Measurements from ENCODE around the gene RNF126. TPM values are rescaled to one million over a fixed set of nuclear protein-coding genes. Genes with fewer than 3 reads are reported as not detected.

RNF126 gene
- total RNA-seq, 2 donors from 2014 or later: 23.3 to 45.8 TPM

DNA sequence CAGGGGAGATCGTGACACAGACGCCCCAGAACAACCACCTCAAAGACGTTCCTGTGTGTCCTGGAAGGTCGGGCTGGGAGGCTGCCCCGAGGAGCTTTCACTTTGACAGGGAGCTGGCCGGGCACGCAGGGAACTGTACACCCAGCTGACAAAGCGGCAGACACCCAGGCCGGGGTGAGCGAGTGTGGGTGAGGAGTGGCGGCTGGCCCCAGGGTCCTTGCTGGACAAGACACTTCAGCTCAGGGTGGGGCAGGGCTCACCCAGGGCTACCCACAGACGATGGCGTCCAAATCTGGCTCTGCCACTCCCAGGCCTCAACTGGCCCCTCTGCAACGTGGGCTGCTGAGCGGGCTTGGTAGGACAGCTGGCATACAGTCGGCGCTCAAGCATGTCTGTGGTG, 21.3 kb downstream of the RNF126 start:
- DNase-seq: no peak
- Histone ChIP-seq H3K4me3 (no peak overlapping the region), H3K4me1 (peaks cover 14% of the 10 kb centered on the region), H3K36me3 (replicated peaks in 1 of 2; ENCODE audit: insufficient read depth in 1 of 2, low read depth in 2 of 2) (no peaks in the 10 kb centered on the region), H3K27ac (no peak overlapping the region), H3K27me3 (no peaks in the 10 kb centered on the region), H3K9me3 (no peaks in the 10 kb centered on the region)
- WGBS, 2 donors: 72 to 84% methylated on average over 11 to 14 of the region's 17 CpGs
- intact Hi-C loops (cut with DNase I): no loop called here
- TF ChIP-seq, protein P1, sequence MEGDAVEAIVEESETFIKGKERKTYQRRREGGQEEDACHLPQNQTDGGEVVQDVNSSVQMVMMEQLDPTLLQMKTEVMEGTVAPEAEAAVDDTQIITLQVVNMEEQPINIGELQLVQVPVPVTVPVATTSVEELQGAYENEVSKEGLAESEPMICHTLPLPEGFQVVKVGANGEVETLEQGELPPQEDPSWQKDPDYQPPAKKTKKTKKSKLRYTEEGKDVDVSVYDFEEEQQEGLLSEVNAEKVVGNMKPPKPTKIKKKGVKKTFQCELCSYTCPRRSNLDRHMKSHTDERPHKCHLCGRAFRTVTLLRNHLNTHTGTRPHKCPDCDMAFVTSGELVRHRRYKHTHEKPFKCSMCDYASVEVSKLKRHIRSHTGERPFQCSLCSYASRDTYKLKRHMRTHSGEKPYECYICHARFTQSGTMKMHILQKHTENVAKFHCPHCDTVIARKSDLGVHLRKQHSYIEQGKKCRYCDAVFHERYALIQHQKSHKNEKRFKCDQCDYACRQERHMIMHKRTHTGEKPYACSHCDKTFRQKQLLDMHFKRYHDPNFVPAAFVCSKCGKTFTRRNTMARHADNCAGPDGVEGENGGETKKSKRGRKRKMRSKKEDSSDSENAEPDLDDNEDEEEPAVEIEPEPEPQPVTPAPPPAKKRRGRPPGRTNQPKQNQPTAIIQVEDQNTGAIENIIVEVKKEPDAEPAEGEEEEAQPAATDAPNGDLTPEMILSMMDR (IDR thresholded peaks at IDR 0.05): no peak
- no peak for TF ChIP-seq POLR2A (IDR thresholded peaks at IDR 0.05)
- no peak for ATAC-seq

DNA sequence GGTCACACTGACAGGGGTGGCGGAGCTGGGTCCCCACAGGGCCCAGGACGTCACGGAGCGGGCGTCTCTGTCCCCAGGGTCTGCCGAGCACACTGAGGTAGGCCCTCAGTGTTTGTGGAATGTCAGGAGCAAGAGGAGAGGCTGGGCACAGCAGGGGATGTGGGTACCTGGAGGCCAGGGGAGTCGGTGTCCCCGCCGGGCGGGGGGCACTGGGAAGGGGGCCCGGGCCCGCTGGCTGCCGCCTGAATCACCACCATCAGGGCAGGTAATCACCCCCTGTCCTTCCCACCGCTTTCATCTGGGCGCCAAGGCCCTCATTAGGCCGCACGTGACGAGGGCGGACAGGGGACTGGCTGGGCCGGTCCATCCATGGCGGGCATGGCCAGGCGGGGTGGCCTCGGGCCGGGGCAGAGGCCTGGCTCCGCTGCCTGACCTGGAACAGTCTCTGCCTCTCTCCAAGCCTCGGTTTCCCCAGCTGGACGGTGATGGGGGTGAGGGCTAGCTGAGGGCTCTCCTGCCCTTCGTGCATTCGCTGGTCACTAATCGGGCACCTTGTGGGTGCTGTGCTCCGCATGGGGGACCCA, 22.3 kb downstream of the RNF126 start:
- Histone ChIP-seq H3K27me3 (no peaks in the 10 kb centered on the region), H3K27ac (no peak overlapping the region), H3K36me3 (replicated peaks in 1 of 2; ENCODE audit: insufficient read depth in 1 of 2, low read depth in 2 of 2) (no peaks in the 10 kb centered on the region), H3K4me3 (no peak overlapping the region), H3K4me1 (peaks cover 14% of the 10 kb centered on the region), H3K9me3 (no peaks in the 10 kb centered on the region)
- TF ChIP-seq POLR2A (IDR thresholded peaks at IDR 0.05): no peak
- DNase-seq (no peak), ATAC-seq (no peak)
- intact Hi-C loops (cut with DNase I): no loop called here
- WGBS, 2 donors: 86 to 90% methylated on average over 10 to 24 of the region's 31 CpGs

DNA sequence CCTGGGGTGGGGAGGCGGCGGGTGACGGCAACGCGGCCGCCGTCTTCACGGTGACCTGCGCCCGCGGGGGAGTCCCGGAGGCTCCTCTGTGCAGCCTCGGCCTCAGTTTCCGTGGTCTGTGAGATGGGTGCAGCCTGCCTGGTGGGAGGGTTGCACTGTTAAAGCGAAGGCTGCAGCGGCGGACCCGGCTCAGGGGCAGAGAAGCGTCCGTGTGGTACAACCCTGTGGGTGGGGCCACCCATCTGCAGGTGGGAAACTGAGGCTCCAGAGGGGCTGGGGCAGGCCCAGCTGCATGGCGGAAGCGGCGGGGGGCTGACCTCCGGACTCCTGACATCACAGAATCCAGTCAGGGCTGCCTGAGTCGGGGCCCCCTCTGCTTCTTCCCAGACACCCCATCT, 22.9 kb downstream of the RNF126 start:
- TF ChIP-seq, protein P1 (IDR thresholded peaks at IDR 0.05): no peak
- TF ChIP-seq POLR2A (IDR thresholded peaks at IDR 0.05): no peak
- no peaks in the 10 kb centered on the region for H3K36me3 ChIP-seq (replicated peaks in 1 of 2; ENCODE audit: insufficient read depth in 1 of 2, low read depth in 2 of 2)
- WGBS, 2 donors: 52% methylated on average over 25 of the region's 25 CpGs; no CpG with 5 or more reads in 1 of the 2 donors
- no peak for DNase-seq
- intact Hi-C loops (cut with DNase I): no loop called here
- no peak for ATAC-seq
- H3K4me3 ChIP-seq: no peak overlapping the region
- H3K4me1 ChIP-seq: peaks cover 14% of the 10 kb centered on the region
- H3K27ac ChIP-seq: no peak overlapping the region
- H3K9me3 ChIP-seq: no peaks in the 10 kb centered on the region
- H3K27me3 ChIP-seq: no peaks in the 10 kb centered on the region

DNA sequence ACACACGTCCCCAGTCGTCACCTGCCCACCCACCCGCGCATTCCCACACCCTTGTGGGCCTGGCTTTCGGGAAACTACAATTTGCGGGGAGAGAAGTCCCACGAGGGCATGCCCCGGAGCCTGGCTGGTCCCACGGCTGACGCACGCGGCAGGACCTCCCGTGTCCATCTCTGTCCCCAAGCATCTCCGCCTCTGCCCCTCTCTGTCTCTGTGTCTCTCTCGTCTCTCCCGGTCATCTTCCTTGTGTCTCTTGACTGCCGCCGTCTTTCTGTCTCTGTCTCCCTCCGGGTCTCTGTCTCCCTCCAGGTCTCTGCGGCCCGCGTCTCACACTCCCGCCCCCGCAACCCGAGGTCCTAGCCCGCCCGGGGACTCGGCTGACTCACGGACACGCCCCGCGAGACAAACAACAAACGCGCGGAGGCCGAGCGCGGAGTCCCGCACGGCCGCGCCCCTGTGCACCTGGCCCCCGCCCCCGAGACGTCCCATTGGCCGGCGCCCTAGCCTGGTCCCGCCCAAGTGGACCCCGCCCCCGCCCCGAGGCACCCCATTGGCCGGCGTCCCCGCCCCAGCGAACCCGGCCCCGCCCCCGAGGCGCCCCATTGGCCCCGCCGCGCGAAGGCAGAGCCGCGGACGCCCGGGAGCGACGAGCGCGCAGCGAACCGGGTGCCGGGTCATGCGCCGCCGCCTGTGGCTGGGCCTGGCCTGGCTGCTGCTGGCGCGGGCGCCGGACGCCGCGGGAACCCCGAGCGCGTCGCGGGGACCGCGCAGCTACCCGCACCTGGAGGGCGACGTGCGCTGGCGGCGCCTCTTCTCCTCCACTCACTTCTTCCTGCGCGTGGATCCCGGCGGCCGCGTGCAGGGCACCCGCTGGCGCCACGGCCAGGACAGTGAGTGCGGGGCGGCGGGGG, 23.5 kb downstream of the RNF126 start, which contains the start of gene FGF22:
FGF22 (plus strand) TSS at position 627 of the 908 bp plus-strand sequence; CDS start at position 674, 47 bp downstream.
- DNase-seq: peak; percentile 92 to 96 (median 94)
- H3K4me3 ChIP-seq: no peak within 1 kb of the TSS
- no peaks in the 10 kb centered on the region for H3K27me3 ChIP-seq
- intact Hi-C loops (cut with DNase I): no loop called here
- WGBS, 2 donors: 7 to 9% methylated on average over 28 to 80 of the region's 109 CpGs
- no peaks in the 10 kb centered on the region for H3K9me3 ChIP-seq
- TF ChIP-seq, protein P1 (IDR thresholded peaks at IDR 0.05): peak in 2 of 7 experiments; percentile 27 to 33
- no peak for TF ChIP-seq POLR2A (IDR thresholded peaks at IDR 0.05)
- H3K4me1 ChIP-seq: peaks cover 19% of the 10 kb centered on the region
- H3K27ac ChIP-seq: no peak within 1 kb of the TSS
- H3K36me3 ChIP-seq (replicated peaks in 1 of 2; ENCODE audit: insufficient read depth in 1 of 2, low read depth in 2 of 2): no peaks in the 10 kb centered on the region
- peak; percentile 97 for ATAC-seq

DNA sequence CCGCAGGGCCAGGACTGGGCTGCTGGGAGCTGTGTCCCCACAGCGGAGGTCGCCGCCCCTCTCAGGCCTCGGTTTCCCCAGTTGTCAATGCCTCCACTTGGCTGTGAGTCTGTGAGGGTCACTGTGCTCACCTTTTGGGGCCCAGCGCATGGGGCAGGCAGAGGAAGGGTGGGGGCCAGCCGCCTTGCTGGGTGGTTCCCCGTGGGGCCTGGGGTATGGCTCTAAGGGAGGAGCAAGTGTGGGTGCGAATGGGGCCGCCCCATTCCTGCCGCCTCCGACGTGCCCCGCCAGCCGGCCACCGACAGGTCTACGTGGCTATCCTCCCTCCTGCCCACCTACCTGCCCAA, 24.1 kb downstream of the RNF126 start:
- no peak for ATAC-seq
- DNase-seq: no peak
- no peak for TF ChIP-seq POLR2A (IDR thresholded peaks at IDR 0.05)
- TF ChIP-seq, protein P1 (IDR thresholded peaks at IDR 0.05): no peak
- Histone ChIP-seq H3K4me1 (peaks cover 25% of the 10 kb centered on the region), H3K4me3 (no peak overlapping the region), H3K36me3 (replicated peaks in 1 of 2; ENCODE audit: insufficient read depth in 1 of 2, low read depth in 2 of 2) (no peaks in the 10 kb centered on the region), H3K27me3 (no peaks in the 10 kb centered on the region), H3K9me3 (no peaks in the 10 kb centered on the region), H3K27ac (no peak overlapping the region)
- 57% methylated on average over 17 of the region's 17 CpGs; no CpG with 5 or more reads in 1 of the 2 donors for WGBS, 2 donors
- intact Hi-C loops (cut with DNase I): no loop called here

Data from body of pancreas (tissue), 4 donors.